Gastrocnemius medialis (tissue), 4 donors: ENCODE data around the gene OR10A2. TPM values are rescaled to one million over a fixed set of nuclear protein-coding genes. Genes with fewer than 3 reads are reported as not detected.

ENCODE experiments used
- ATAC-seq, 2 donors: fragments of 150-250 bp; one replicate each; pipeline ENCODE4 v1.9.1; 2016
- DNase-seq, 2 donors: peaks; one replicate each; pipeline ENCODE4 v3.0.0-alpha.2; 2019
- H3K27ac ChIP-seq, 4 donors: fragments of 200-600 bp; sonication (generic); 1 replicate in 1 of 4; 2 replicates in 3 of 4; pipeline ENCODE4 v1.5.1; 2016 to 2018; ENCODE audit warnings: mild to moderate bottlenecking in 2 of 4, moderate library complexity in 1 of 4
- H3K27me3 ChIP-seq, 3 donors: fragments of 200-600 bp; sonication (generic) in 2 of 3; 1 replicate in 1 of 3; 2 replicates in 2 of 3; pipeline versions ENCODE4 v1.5.1 to v1.6.0; 2016 to 2019; ENCODE audit warnings: mild to moderate bottlenecking in 1 of 3, moderate library complexity in 1 of 3
- H3K36me3 ChIP-seq, 2 donors: fragments of 200-600 bp; sonication (generic) in 1 of 2; one replicate each; pipeline ENCODE4 v1.5.1; 2017 to 2018
- H3K4me1 ChIP-seq, 2 donors: fragments of 200-600 bp; sonication (generic) in 1 of 2; one replicate each; pipeline ENCODE4 v1.5.1; 2016 to 2017; ENCODE audit warnings: mild to moderate bottlenecking in 2 of 2
- H3K4me3 ChIP-seq, 4 donors: fragments of 200-600 bp; sonication (generic) in 3 of 4; 1 replicate in 1 of 4; 2 replicates in 3 of 4; pipeline ENCODE4 v1.5.1; 2016 to 2019; ENCODE audit warnings: mild to moderate bottlenecking in 2 of 4
- H3K9me3 ChIP-seq, 3 donors: fragments of 200-600 bp; sonication (generic) in 2 of 3; 1 replicate in 1 of 3; 2 replicates in 2 of 3; pipeline ENCODE4 v1.5.1; 2016 to 2019
- POLR2A ChIP-seq, 2 donors: fragments of 450-650 bp; IDR thresholded peaks; one replicate each; pipeline ENCODE4 v1.6.1; 2017; ENCODE audit warnings: antibody characterized with exemption in 2 of 2, mild to moderate bottlenecking in 2 of 2, moderate library complexity in 2 of 2
- in situ Hi-C, 4 donors: fragments of 200-750 bp; cut with MboI; loops; one replicate each; pipeline versions ENCODE4 v1.15.0 to v1.8.0; 2017; ENCODE audit warnings: low sequenced_read_pairs in 4 of 4
- intact Hi-C: fragments of 100-400 bp; cut with DNase I; formaldehyde crosslinking; loops from one replicate; pipeline ENCODE4 v1.15.1; 2023; ENCODE audit warnings: low total_unique reads
- total RNA-seq, 4 donors: library from RNA; depleted of rRNA; stranded (reverse); fragments of >200 nt; gene quantifications; one replicate each; pipeline versions ENCODE4 v1.1.0 to v1.2.3, GENCODE V29; 2016
- TF ChIP-seq, protein P1 (sequence below), 5 experiments: fragments of 450-650 bp in 3 of 5; fragments of 200-600 bp in 2 of 5; sonication (generic) in 2 of 5; IDR thresholded peaks in 4 of 5; conservative IDR thresholded peaks in 1 of 5; 1 replicate in 4 of 5; 2 replicates in 1 of 5; pipeline ENCODE4 v1.5.1; 2016 to 2019; ENCODE audit warnings: antibody characterized with exemption in 5 of 5, mild to moderate bottlenecking in 3 of 5, moderate library complexity in 3 of 5

OR10A2 gene
- total RNA-seq, 4 donors from 2014 or later: not detected

DNA sequence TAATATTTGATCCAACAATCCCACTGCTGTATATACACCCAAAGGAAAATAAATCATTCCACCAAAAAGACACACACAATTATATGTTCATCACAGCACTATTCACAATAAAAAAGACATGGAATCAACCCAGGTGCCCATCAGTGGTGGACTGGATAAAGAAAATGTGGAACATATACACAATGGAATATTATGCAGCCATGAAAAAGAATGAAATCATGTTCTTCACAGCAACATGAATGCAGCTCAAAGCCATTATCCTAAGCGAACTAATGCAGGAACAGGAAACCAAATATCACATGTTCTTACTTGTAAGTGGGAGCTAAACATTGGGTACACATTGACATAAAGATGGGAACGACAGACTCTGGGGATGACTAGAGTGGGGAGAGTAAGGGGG is 56.8 kb downstream of the OR10A2 start:
- H3K4me3 ChIP-seq: no peak overlapping the region
- intact Hi-C loops: no loop called here
- TF ChIP-seq, protein P1, sequence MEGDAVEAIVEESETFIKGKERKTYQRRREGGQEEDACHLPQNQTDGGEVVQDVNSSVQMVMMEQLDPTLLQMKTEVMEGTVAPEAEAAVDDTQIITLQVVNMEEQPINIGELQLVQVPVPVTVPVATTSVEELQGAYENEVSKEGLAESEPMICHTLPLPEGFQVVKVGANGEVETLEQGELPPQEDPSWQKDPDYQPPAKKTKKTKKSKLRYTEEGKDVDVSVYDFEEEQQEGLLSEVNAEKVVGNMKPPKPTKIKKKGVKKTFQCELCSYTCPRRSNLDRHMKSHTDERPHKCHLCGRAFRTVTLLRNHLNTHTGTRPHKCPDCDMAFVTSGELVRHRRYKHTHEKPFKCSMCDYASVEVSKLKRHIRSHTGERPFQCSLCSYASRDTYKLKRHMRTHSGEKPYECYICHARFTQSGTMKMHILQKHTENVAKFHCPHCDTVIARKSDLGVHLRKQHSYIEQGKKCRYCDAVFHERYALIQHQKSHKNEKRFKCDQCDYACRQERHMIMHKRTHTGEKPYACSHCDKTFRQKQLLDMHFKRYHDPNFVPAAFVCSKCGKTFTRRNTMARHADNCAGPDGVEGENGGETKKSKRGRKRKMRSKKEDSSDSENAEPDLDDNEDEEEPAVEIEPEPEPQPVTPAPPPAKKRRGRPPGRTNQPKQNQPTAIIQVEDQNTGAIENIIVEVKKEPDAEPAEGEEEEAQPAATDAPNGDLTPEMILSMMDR (IDR thresholded peaks at IDR 0.05 in 4 of 5, conservative IDR thresholded peaks at IDR 0.05 in 1 of 5): no peak
- no peak for TF ChIP-seq POLR2A (IDR thresholded peaks at IDR 0.05)
- no peaks in the 10 kb centered on the region for H3K27me3 ChIP-seq
- in situ Hi-C loops: no loop called here
- DNase-seq: no peak
- no peak overlapping the region for H3K27ac ChIP-seq
- no peak for ATAC-seq
- H3K9me3 ChIP-seq: no peaks in the 10 kb centered on the region
- H3K4me1 ChIP-seq: no peaks in the 10 kb centered on the region
- H3K36me3 ChIP-seq: no peaks in the 10 kb centered on the region

DNA sequence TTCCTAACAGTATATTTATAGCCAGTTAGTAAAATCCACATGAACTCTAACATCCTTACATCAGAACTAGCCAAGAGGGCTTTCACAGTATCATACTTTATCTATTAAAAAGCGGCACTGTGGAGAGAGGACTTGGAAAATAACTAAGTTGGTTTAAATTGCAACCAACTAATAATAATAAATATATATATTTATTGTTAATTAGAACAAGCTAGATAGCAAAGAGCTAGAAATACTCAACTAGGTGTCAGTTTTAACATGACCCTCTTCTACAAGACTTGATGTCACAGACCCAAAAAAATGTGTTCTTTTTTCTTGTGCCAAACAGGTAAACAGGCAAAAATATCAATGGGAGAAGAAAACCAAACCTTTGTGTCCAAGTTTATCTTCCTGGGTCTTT is 57.8 kb downstream of the OR10A2 start, which contains the start of gene OR2D3:
Gene OR2D3 (plus strand): TSS at position 301 of the 400 bp plus-strand sequence. CDS start 0 bp downstream, at position 301.
- in situ Hi-C loops (no loop called here), intact Hi-C loops (no loop called here)
- no peaks in the 10 kb centered on the region for H3K9me3 ChIP-seq
- H3K27me3 ChIP-seq: no peaks in the 10 kb centered on the region
- peaks cover 0 to 2% of the 10 kb centered on the region in 2 donors for H3K4me1 ChIP-seq
- ATAC-seq (no peak), DNase-seq (no peak)
- no peaks in the 10 kb centered on the region for H3K36me3 ChIP-seq
- no peak within 1 kb of the TSS for H3K4me3 ChIP-seq
- TF ChIP-seq POLR2A (IDR thresholded peaks at IDR 0.05): no peak
- TF ChIP-seq, protein P1 (IDR thresholded peaks at IDR 0.05 in 4 of 5, conservative IDR thresholded peaks at IDR 0.05 in 1 of 5): no peak
- no peak within 1 kb of the TSS for H3K27ac ChIP-seq

Other genes with a start within 250 kb of the OR10A2 start
- gene TPP1, start 243.6 kb upstream of the OR10A2 start, total RNA-seq: 10 to 100 TPM; 13.9 to 43.4 (median 19.6) TPM
- gene DCHS1, start 207.2 kb upstream of the OR10A2 start, total RNA-seq: 1 to 10 TPM; 1.5 to 3.8 (median 2.8) TPM
- gene MRPL17, start 179.7 kb upstream of the OR10A2 start, total RNA-seq: 10 to 100 TPM; 25.1 to 33.4 (median 27.7) TPM
- gene OR2AG2, start 91.1 kb upstream of the OR10A2 start, total RNA-seq: not detected
- gene OR2AG1, start 80.0 kb upstream of the OR10A2 start, total RNA-seq: not detected
- under 1 TPM in 1 of 4 donors, not detected in 3; 0.20 TPM for gene OR6A2, start 63.4 kb upstream of the OR10A2 start, total RNA-seq
- not detected for gene OR10A5, start 17.4 kb upstream of the OR10A2 start, total RNA-seq
- gene OR10A4, start 13.6 kb downstream of the OR10A2 start, total RNA-seq: not detected
- not detected for gene OR2D2, start 29.4 kb downstream of the OR10A2 start, total RNA-seq
- not detected for gene OR2D3, start 57.9 kb downstream of the OR10A2 start, total RNA-seq
- gene ZNF215, start 63.4 kb downstream of the OR10A2 start, total RNA-seq: under 1 TPM in 3 of 4 donors, not detected in 1; 0.36 to 0.44 (median 0.39) TPM
- gene ZNF214, start 157.3 kb downstream of the OR10A2 start, total RNA-seq: 1 to 10 TPM in 2 of 4 donors, under 1 TPM in 2; 0.75 to 2.0 (median 1.2) TPM
- gene NLRP14, start 157.4 kb downstream of the OR10A2 start, total RNA-seq: not detected
- gene RBMXL2, start 225.9 kb downstream of the OR10A2 start, total RNA-seq: not detected